Adipose tissue (tissue), 3 donors: ENCODE results near the gene CSRP3. TPM values are rescaled to one million over a fixed set of nuclear protein-coding genes. Genes with fewer than 3 reads are reported as not detected.

Source experiments
- H3K27ac ChIP-seq: one replicate; pipeline ENCODE4 v1.5.1; 2013; ENCODE audit warnings: low read depth, low read length
- WGBS, 3 donors: extraction: QIAGEN DNeasy Blood & Tissue Kit; methylation state at CpG; one replicate each; pipeline ENCODE4 v1.1.7; 2013; 5-methylcytosine and 5-hydroxymethylcytosine counted together
- polyA plus RNA-seq, 3 donors: library from polyadenylated mRNA; stranded (reverse); fragments of 200-250 nt; gene quantifications; one replicate each; pipeline ENCODE4 v1.2.3, GENCODE V29; 2013
- donor health status: healthy with polysubstance abuse.
- donor health status: Bipolar disorder and iron deficiency.
- donor health status: healthy.

Gene CSRP3
- polyA plus RNA-seq, 3 donors: 0.15 to 1.7 (median 0.21) TPM

DNA sequence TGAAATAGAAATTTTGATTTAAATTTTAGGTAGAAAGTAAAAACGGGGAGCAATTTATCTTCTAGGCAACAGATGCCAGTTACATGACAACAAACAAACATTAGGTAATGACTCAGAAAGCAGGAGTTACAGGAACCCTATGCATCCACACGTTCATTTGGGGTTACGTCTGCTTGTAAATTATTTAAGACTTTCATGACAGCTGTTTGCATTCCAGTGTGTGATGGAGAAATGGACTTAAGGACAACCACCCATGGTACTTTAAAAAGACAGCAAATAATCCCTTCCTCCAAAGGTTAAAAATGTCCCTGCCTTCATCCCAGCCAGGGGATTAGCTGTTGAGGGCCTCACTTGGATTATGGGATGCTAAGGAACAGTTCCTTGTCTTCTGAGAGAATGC, 27.2 kb upstream of the CSRP3 start:
- no peak overlapping the region for H3K27ac ChIP-seq
- 84 to 87% (median 85%) methylated on average over 3 of the region's 3 CpGs for WGBS, 3 donors

DNA sequence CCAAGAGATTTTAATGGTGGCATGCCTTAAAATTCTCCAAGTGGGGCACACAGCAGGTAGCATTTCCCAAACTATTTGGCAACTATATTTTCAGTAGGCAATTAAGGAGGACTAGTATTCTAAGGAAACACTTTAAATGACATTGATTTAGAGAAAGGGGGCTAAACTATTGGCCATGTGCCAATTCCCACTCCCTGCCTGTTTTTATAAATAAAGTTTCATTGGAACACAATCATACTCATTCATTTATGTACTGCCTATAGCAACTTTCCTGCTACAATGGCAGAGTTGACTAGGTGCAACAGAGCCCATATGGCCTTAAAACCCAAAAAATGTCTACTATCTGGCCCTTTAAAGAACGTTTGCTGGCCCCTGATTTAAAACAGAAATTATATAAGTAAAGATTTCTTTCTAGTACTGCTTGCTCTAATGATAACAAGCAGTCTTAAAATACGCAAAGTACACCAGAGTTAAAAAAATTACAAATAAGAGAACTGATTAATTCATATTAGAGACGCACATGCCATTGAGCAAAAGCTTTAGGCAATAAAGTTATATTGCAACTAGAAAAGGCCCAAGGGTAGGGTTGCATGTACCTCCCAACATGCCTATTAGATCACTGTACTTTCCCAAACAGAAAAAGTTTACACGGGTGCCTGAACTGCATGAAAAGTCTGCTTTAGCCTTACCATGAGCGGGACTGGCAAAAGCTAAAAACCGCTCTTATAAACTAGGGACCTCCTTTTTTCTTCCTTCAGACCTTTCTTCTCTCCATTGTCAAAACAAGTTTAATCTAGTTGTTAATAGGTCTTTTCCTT, 24.8 kb upstream of the CSRP3 start:
- whole genome bisulfite sequencing, 3 donors: 90 to 93% (median 91%) methylated on average over 6 of the region's 6 CpGs
- no peak overlapping the region for H3K27ac ChIP-seq

DNA sequence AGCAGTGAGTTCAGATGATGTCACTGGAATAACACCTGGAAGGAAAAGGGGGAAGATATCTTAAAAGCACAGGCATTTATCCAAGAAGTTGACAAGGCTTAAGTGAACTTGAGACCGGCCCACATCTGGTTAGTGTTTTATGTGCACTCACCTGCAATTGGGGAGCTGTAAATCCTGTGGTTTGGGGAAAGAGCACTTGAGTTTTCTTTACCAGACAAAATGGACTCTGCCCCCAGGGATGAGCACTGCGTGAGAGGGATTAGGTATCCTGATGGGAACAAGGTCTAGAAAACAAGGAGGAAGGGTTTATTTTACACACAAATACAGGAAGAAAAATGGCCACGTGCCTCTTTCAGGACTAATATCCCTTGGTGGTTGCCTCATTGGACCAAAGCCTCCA, 23.8 kb upstream of the CSRP3 start:
- 90 to 97% (median 93%) methylated on average over 3 of the region's 3 CpGs for WGBS, 3 donors

DNA sequence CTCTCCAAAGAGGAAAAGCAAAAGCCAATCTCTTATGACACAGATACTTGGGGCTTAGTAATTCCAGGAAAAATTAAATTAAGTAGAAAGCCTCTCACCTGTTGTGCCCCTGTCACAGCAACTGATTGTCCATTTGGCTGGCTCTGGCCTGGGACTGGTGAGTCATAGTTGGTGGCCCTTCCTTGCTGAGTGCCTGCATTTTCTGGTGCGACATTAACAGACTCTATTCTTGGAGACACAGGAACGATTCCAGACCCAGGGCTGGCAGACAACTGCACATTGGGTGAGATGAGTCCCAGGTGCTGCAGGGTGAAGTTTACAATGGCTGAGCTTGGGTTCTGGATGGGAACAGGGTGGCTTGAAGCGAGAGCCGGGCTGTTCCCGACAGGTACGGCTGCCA, 23.3 kb upstream of the CSRP3 start:
- WGBS, 3 donors: 89 to 99% (median 91%) methylated on average over 6 of the region's 6 CpGs

More for the DNA sequence above, 23.8 kb upstream of the CSRP3 start:
- no peak overlapping the region for H3K27ac ChIP-seq

DNA sequence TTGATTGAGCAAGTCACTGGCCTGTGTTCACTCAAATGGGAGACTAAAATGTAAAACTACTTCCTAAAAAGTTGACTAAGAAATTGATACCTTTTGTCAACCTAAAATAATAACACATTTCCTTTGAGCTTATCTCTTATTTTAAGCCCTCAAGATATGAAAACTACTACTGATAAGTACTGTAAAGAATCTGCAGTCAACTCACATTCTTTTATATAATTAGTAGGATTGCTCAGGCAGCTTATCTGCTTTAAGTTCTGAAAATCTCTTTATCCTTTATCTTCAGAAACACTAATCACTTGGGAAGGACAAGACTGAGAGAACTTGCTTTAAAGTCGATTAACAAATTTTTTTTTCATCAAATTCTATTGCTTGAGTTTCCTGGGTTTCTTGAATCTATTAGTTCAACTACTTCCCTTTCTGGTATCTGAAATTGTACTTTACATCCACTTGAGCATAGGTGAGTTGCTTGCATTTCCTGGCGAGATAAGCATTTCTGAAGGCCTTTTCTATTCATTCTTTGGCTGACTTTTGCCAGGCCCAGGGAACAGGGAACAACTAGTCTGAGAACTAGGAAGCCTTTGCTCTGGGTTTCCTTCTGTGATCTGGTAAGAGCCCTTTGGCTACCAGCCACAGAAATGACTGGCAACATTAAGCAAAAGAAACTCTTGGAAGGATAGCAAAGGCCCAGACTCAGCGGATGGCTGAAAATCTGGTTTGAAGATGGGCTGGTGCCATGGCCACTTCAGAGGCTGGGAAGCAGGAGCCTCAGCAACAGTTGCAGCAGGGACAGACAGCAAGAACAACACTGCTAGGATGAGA, 19.3 kb upstream of the CSRP3 start:
- WGBS, 3 donors: 26 to 57% (median 52%) methylated on average over 3 of the region's 3 CpGs

More for the DNA sequence above, 23.3 kb upstream of the CSRP3 start:
- H3K27ac ChIP-seq: no peak overlapping the region

DNA sequence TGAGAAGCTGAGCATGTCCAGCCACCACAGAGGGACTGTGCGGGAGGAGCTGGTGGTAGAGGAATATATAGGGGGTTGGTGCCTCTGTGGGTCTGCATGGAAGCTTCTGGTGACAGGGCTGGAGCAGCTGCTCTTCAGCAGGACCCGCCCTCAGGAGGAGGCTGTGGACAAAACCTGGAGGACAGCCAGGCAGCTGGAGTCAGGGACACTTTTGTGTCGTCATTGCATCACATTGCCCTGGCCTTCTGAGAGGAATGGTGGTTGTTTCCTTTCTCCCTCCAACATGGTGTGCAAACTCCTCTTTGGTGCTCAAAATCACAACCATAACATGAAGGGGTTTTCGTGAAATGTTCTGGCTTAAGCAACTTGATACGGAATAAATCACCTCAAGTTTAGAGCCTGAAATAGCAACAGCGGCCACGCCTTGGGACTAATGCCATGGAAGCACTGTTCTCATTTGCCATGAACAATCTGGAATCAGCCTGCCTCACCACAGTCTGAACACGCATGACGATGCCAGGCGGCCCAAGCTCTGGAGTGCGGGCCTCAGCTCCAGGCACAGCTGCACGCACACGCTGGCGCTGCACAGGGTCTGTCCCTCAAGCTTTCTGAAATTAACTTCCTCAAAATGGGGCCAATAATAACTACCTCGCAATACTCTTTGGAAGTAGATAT, 17.1 kb upstream of the CSRP3 start:
- H3K27ac ChIP-seq: no peak overlapping the region
- WGBS, 3 donors: 80 to 88% (median 86%) methylated on average over 15 of the region's 15 CpGs

More for the DNA sequence above, 19.3 kb upstream of the CSRP3 start:
- H3K27ac ChIP-seq: no peak overlapping the region

DNA sequence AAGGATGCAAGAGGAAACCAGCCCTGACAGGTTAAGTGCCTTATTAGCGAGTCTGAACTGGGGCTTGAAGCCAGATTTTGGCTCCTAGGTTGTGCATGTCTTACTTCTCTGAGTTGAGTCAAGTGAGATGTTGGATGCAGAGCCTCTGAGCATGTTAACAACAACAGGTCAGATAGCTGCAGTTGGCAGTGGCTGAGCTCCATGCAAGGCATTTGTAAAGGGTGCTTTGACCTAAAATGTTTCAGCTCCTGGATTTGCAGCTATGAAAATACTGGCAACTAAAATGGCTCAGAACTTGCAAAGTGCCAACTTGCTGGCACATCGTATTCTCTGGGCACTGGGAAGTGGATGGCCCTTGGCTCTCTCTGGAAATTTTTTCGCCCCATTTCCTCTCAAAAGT, 16.4 kb upstream of the CSRP3 start:
- no peak overlapping the region for H3K27ac ChIP-seq
- 82 to 85% (median 84%) methylated on average over 3 of the region's 3 CpGs for WGBS, 3 donors

DNA sequence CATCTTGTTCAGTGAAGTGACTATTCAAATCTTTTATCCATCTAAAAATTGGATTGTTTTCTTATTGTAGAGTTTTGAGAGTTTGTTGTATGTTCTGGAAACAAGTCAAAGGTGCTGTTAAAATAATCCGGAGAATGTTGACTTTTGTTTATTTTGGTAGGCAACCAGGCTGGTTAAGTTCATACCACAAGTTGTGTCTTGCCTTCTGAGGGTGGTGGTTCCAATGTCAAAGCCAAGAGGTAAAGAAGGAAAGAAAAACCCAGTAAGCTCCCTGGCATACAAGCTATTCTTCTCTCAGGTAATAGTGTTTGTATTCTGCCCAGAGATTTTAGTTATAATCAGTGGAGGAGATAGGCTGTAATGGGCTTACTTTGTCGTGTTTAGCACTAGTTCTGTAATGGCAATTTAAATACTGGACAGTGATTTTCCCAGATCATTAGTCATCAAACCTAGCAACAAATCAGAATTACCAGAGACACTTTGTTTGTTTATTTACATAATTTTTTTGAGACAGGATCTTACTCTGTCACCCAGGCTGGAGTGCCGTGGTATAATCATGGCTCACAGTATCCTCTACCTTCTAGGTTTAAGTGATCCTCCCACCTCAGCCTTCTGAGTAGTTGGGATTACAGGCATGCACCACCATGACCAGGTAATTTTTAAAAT, 15.1 kb upstream of the CSRP3 start:
- no peak overlapping the region for H3K27ac ChIP-seq
- 43 to 56% (median 55%) methylated on average over 3 of the region's 3 CpGs for WGBS, 3 donors

DNA sequence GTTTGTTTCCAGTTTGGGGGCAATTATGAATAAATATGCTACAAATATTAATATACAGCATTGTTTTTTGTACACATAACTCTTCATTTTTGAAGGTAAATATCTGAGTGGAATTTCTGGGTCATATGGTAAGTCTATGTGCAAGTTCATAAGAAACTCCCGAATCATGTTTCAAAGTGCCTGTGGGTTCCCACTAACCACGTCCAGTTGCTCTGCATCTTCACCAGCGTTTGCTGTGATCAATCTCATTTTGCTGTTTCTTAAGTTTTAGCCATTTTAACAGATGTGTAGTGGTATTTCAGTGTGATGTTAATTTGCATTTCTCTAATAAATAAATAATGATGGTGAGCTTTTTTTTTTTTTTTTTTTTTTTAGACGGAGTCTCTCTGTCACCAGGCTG, 14.2 kb upstream of the CSRP3 start:
- WGBS, 3 donors: 67 to 83% (median 68%) methylated on average over 4 of the region's 4 CpGs

DNA sequence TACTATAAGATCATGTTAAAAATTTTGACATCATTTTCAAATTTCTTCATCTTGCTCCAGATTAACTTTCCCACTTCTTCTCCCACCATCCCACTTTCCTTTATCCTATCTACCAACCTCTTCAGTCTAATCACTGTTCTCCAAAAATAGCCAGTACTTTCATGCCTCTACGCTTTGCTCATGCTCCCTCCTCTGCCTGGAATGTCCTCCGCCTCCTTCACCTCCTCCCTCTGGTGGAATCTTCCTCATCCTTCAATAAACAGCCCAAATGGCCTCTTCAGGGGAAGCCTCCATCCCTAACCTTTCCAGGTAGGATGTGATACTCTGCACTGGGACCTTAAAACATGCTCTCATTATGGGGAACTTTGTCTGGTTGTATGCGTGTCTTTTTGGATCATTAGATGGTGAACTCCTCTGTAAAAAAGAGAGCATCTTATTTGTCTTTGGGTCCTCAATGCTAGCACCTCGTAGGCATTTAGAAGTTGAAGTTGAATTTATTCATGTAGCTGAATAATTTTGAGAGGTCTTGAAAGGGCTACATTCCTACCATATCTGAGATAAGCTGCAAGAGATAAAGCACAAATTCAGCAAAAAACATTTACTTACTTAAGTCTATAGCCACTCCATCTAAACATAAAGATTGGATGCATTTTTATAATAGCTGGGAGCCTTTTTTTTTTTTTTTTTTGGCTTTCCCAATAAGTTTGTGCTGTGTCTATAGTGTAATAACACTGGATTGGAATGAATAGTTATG, 8.0 kb upstream of the CSRP3 start:
- WGBS, 3 donors: 46 to 62% (median 51%) methylated on average over 4 of the region's 4 CpGs
- no peak overlapping the region for H3K27ac ChIP-seq

More for the DNA sequence above, 14.2 kb upstream of the CSRP3 start:
- H3K27ac ChIP-seq: no peak overlapping the region

DNA sequence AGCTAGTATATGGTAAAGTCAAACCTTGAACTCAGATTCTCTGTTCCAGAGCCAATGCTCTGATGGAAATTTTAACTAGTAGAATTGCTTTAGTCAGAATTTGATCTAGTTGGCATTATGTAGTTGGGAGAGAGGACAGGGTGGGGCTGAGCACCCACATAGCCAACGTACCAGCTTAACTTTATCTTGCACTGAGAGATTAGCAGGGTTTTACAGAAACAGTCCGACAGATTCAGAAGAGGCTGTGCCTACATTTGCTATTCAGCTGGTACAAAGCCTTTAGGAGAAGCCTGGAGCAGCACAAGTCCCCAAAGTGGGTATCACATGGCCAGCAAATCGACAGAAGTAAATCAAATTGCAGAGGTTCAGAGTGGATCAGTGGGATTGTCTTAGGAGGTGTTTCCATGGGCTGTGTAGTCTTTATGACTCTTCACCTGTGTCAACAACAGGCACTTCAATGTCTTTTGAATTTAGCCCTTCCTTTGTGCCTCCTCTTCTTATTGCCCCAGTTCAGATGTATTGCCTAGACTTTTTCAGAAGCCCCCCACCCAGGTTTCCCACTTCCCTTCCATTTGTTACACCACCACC, 7.3 kb upstream of the CSRP3 start:
- 55 to 79% (median 67%) methylated on average over 3 of the region's 3 CpGs for WGBS, 3 donors
- no peak overlapping the region for H3K27ac ChIP-seq

DNA sequence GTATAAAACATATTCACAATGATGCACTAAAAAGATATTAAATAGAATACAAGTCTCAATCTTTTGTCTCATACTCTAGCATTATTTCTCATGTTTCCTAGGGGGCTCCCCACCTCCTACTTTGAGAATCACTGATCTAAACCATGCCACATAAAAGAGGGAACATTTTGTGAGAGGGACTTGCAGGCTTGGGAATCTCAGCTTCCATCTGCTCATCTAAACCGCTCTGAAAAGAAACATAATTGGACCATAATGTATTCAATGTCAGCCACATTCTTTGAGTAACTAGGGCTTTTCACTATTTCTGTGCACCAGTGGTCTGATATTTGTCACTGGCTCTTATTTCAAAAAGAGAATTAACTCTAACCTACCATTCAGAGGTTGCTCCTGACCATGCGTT, 6.4 kb upstream of the CSRP3 start:
- WGBS, 3 donors: 82 to 90% (median 82%) methylated on average over 2 of the region's 2 CpGs
- no peak overlapping the region for H3K27ac ChIP-seq

DNA sequence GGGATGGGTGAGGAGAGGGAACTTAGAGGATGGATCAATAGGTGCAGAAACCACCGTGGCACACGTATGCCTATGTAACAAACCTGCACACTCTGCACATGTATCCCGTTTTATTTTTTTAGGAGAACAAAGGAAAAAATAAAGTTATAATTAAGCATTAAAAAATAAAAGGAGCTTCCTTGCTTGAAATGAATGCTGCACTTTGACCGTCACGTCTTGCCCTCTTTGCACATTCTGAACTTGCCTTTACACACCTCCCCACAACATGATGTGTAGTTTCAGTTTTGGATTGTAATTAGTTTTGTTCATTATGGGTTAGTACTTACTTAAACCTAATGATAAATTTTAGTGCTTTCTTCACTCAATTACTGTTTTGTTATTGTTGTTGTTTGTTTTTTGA, 3.1 kb upstream of the CSRP3 start:
- 84 to 94% (median 92%) methylated on average over 5 of the region's 5 CpGs for WGBS, 3 donors
- H3K27ac ChIP-seq: no peak overlapping the region

DNA sequence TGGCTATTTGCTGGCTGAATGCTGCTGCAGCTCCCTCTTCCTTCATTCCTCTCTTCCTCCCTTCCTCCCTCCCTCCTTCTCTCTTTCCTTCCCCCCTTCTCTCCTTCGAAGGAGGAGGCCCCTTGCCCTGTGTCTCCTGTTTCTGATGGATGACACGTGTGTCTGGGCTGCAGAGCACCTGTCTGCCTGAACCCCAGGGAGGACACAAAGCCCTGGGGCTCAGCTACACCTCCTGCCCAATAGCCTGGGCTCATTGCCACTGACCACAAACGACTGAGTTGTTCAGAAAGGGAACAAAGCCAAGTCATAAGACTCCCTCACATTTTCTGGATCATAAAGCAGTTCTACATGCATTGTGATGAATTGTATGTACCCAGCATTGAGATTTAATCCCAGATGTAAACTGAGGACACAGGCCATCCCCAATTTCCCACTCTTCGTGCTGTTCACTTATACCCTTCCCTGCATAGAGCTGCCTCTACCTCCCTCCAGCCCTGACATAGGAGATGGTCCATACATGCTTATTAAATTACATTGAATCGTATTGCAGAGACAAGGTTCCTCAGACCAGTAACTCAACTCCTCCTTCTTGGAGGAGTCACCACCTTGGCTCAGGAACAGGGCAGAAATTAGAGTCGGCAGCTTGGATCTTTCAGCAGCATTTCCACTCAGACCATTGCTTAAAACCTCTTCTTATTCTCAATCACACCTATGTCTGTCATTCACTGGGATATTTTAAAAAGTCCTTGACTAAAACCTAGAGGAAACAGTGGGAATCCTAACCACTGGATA, 1.2 kb downstream of the CSRP3 start:
- 16 to 42% (median 16%) methylated on average over 6 of the region's 6 CpGs for WGBS, 3 donors
- H3K27ac ChIP-seq: no peak overlapping the region

DNA sequence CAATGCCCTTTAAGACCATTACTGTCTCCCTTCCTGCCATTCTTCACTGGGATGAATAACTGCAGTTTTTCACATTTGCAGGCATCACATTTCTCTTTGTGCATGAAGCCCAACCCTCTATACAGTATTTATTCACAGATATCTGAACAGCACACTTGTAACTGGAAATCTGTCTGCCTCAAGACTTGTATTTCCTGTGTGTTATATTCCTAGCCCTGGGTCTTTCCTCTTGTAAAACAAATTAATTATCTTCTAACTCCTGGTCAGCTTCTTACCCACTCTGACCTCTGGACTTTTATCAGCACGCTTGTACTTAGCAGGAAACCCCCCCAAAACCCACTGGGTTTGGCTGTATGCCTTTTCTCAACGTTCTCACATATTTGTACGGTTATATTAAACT, 2.0 kb downstream of the CSRP3 start:
- H3K27ac ChIP-seq: no peak overlapping the region
- 5 to 8% (median 7%) methylated on average over 3 of the region's 3 CpGs for WGBS, 3 donors

DNA sequence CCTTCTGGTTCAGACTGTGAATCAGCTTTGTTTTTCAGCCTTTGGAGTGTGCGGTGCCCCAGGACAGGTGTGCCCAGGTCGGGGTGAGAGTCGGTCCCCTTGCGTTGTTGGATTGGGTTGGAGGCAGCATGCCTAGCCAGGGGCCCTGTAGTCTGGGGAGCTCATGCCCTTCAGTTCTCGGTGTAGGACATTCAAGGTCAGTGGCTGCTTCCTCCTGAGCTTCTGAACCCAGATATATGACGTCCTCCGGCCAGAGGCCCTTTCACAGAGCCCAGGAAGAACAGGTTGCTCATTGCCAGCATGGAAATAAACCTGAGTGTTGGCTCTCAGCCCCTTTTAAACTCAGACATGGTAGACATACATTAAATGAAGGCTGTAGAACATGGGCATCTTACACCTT, 2.7 kb downstream of the CSRP3 start:
- 82 to 90% (median 89%) methylated on average over 7 of the region's 7 CpGs for WGBS, 3 donors
- no peak overlapping the region for H3K27ac ChIP-seq

DNA sequence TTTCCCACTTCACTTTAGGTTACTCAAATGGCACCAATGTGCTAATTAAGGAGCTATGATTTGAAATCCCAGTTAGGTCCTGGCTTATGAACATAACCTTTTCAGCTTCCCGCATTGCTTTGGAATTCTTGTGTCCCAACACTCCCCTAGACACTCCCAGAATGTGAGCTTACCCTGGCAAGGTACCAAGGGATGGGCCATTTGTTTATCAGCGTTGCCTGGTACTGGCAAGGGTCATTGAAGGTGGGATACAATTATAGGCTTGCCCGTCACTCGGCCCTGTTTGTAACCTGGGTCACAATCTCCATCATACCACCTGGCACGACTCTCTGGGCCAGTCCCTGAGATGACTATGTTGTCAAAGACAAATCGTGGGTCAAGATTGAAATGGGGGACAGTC, 5.4 kb downstream of the CSRP3 start:
- no peak overlapping the region for H3K27ac ChIP-seq
- WGBS, 3 donors: 80 to 84% (median 83%) methylated on average over 6 of the region's 6 CpGs
